Brain microvascular endothelial cell (primary cell): ENCODE results near the gene CACHD1.

Experiments
- DNase-seq: peaks from one replicate; pipeline ENCODE4 v3.0.0-alpha.2; 2020
- H3K27ac ChIP-seq: fragments of 250-450 bp; sonication (Bioruptor Pico); 2 replicates; pipeline ENCODE4 v1.5.1; 2020; ENCODE audit warnings: mild to moderate bottlenecking, moderate library complexity
- H3K27me3 ChIP-seq: fragments of 250-450 bp; sonication (Bioruptor Pico); replicated peaks from 2 replicates; pipeline ENCODE4 v1.5.1; 2020; ENCODE audit warnings: mild to moderate bottlenecking
- H3K36me3 ChIP-seq: fragments of 250-450 bp; sonication (Bioruptor Pico); replicated peaks from 2 replicates; pipeline ENCODE4 v1.5.1; 2020; ENCODE audit warnings: mild to moderate bottlenecking
- H3K4me3 ChIP-seq: 2 replicates; pipeline ENCODE4 v1.5.1; 2011; ENCODE audit warnings: low read depth, mild to moderate bottlenecking, control low read depth, low read length, moderate library complexity
- CTCF ChIP-seq: IDR thresholded peaks from 2 replicates; pipeline ENCODE4 v1.5.1; 2011; ENCODE audit warnings: low read depth, mild to moderate bottlenecking, moderate library complexity, low read length, control low read depth, inconsistent platforms; ENCODE audit errors: missing control alignments
- in situ Hi-C: cut with HindIII; loops from 2 replicates; pipeline ENCODE4 v1.10.0; 2017; ENCODE audit warnings: low sequenced_read_pairs, low pct_ligation_motif_present

The CACHD1 gene

DNA sequence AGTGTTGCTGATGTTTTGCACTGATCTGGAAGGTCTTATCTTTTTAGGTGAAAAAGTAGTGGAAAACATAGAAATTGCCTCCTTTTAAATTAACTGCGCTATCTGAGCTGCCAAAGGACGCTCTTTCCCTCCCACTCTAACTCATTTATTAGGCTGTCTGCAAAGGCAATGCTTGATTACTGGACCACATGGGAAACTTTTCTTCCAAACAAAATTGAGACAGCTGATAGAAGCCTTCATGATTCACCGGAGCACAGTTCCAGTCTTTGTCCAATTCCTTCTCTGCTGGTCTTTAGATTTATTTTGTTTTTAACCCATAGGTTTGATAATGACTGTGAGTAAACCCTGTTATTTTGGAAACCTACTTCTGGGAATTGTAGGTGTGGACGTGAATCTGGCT lies 181.9 kb downstream of the CACHD1 start:
- Histone ChIP-seq H3K36me3 (no peaks in the 10 kb centered on the region), H3K27ac (no peak overlapping the region), H3K4me3 (no peak overlapping the region), H3K27me3 (no peaks in the 10 kb centered on the region)
- in situ Hi-C loops = no loop called here
- no peak for DNase-seq
- no peak for TF ChIP-seq CTCF

DNA sequence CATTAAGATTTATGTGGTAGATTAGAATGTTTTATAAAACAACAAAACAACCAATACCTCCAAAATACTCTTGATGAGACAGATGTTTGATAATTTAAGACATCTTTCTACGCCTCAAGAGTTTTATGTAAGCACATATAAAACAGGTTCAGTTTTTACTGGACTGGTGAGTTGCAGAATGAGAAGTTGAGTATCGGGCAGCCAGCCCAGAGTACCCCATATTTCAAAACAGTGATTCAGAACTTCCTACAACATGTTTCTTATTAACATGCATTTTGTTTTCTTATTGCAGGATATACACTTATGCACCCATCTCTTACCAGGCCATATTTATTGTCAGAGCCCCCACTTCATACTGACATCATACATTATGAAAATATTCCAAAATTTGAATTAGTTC lies 183.5 kb downstream of the CACHD1 start:
- no peak for DNase-seq
- H3K27me3 ChIP-seq = no peaks in the 10 kb centered on the region
- TF ChIP-seq CTCF = no peak
- H3K4me3 ChIP-seq = no peak overlapping the region
- H3K36me3 ChIP-seq = no peaks in the 10 kb centered on the region
- no peak overlapping the region for H3K27ac ChIP-seq
- in situ Hi-C loops = no loop called here

DNA sequence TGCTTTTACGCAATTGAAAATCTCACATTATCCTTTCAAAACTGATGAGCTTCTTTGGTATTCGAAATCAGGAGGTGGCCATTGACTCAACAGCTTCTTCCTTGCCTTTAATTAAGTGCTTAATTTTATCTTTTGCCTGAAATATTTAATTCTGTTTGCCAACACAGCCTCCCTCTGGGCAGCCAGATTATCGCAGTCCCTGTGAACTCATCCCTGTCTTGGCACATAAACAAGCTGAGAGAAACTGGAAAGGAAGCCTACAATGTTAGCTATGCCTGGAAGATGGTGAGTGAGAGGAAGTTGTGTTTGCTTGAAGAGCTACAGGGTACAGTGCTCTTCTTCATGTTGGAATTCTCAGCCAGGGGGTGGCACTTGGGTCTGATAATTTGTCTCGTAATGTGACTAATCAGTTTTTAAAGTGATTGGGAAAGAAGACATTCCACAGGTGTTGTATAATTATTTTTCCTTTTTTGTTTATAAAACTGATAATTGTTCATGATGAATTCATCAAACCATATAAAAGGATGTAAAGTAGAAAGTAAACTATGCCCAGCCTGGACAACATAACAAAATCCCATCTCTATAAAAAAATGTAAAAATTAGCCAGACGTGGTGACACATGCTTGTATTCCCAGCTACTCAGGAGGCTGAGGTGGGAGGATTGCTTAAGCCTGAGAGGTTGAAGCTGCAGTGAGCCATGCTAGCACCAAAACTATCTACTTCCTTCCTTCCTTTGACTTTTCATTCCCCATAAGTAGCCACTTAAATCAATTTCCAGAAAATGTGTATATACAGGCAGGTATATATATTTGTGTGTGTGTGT lies 184.8 kb downstream of the CACHD1 start:
- in situ Hi-C loops = no loop called here
- H3K4me3 ChIP-seq = no peak overlapping the region
- no peak for DNase-seq

GRCh38 chr1:64655861-64656260 lies 185.9 kb downstream of the CACHD1 start:
- TF ChIP-seq CTCF = no peak
- Histone ChIP-seq H3K27me3 (no peaks in the 10 kb centered on the region), H3K4me3 (no peak overlapping the region), H3K27ac (no peak overlapping the region), H3K36me3 (no peaks in the 10 kb centered on the region)
- in situ Hi-C loops = no loop called here
- DNase-seq = no peak

More for the DNA sequence above, 184.8 kb downstream of the CACHD1 start:
- H3K36me3 ChIP-seq = no peaks in the 10 kb centered on the region
- TF ChIP-seq CTCF = no peak
- no peaks in the 10 kb centered on the region for H3K27me3 ChIP-seq
- H3K27ac ChIP-seq = no peak overlapping the region

DNA sequence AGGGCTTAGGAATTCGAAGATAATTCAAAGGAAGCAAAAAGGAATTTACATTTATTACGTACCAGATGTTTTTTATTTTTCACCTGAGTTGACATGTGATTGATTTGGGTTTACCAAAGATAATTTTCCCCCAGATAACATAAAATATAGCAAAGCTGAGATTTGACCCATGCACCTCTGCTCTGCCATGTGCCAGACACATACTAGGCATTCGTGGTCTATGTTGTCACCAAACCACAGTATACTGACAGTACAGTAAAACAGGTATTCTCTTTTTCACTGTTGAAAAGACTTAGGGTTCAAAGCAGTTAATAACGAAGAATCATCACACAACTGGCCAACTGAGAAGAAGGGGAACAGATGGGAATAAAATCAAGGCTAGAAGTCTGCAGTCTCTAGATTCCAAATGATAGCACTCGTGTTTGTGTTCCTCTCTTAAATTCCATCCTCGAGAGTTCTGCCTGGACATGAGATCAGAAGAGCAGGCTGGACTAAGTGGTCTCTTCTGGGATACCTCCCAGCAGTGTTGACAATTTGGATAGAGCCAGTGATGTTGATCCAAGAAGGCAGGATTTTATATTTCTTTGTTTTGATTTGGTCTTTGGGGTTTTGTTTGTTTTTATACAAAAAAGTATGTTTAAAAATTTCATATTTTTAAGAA lies 189.7 kb downstream of the CACHD1 start:
- Histone ChIP-seq H3K27me3 (no peaks in the 10 kb centered on the region), H3K27ac (no peak overlapping the region), H3K36me3 (no peaks in the 10 kb centered on the region), H3K4me3 (no peak overlapping the region)
- no peak for TF ChIP-seq CTCF
- DNase-seq = no peak
- in situ Hi-C loops = no loop called here
